ENCODE data around the gene SMYD3.
"Not testable (repeated sequence)": the region's sequence is repeated elsewhere in the genome, so short reads cannot be mapped to it uniquely, and the experiment has no call there.

The SMYD3 gene

DNA sequence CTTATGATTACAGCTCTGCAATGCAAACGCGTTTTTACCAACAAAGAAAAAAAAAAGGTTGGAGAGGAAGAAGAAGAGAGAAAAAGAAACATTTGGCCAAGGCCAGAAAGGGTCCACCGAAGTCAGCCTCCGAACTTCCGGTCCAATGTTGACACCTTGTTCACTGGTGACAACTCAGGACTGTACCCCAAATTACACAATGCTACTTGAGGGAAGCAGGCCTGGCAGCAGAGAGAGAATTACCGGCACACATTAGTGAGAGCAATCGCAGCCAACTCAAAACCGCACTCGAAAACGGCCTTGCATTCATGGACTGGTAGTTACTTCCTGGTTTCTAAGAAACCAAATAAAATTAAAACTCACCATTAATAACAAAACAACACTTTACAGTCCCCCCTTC, 699.8 kb downstream of the SMYD3 start:
- no peak for DNase-seq (ENCODE audit: low read depth in 2 of 2)

DNA sequence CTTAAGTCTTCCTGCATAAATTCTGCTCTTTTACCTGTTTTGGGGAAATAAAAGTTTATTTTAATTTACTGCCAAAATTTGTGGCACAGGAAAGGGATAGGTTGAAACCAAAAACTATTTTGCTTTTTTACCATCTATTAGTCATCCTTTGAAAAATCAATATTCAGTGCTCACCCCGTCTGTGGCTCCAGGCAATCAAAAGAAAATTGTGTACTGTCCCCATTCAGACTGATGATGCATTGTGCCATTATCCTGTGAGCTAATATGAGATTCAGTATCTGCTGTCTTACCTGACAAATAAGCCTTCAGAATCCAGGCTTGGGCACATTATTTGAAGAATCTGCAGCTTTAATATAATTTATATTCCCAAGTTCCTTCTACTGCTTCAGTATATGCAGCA, 701.5 kb downstream of the SMYD3 start:
- DNase-seq (ENCODE audit: low read depth in 2 of 2) = no peak

GRCh38 chr1:245804696-245805095, 702.4 kb downstream of the SMYD3 start:
- no peak for DNase-seq (ENCODE audit: low read depth in 2 of 2)

DNA sequence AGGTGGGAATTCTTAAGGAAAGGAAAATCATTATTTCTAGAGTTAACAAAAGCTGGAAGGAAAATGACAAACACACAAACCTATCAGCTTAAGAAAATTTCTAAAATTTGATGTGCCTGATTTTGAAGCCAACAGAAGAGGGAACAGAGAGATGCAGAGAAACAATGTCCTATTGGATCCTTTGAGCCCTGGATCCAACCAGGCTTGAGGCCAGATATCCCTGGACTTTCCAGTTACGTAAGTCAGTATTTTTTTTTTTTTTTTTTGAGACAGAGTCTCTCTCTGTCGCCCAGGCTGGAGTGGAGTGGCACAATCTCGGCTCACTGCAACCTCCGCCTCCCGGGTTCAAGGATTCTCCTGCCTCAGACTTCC, 703.4 kb downstream of the SMYD3 start:
- DNase-seq (ENCODE audit: low read depth in 2 of 2) = no peak

DNA sequence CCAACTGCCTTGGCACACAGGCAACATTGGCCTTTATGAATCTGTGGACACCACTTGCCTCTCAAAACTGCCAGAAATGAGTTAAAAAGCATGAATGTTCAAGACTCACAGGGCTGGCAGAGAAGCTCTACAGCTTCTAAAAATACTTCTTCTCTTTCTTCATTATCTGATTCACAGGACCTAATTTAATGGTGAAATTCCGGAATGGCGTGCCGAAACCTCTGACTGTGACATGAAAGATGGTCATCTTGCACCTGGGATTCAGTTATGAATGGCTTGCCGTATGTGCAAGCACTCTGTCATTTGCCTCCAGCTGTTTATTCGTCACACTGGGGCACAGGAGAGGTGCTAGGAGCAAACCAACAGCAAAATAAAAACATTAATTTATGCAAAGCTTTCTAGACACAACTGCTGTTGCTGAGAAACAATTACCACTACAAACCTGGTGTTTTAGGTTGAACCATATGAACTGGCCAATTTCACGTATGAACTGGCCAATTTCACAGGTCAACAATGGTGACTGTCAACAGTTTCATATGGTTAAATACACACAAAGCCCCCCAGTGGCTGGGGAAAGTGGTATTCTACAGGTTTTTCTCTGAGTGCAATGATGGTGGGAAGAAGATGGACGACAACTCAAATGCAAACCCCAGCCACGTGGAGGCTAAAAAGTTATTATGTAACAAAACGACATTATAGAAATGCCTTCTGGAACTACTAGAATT, 704.0 kb downstream of the SMYD3 start:
- no peak for DNase-seq (ENCODE audit: low read depth in 2 of 2)

- no peak for DNase-seq (ENCODE audit: low read depth in 2 of 2)
Observed at GRCh38 chr1:245800901-245801605, 706.0 kb downstream of the SMYD3 start.

DNA sequence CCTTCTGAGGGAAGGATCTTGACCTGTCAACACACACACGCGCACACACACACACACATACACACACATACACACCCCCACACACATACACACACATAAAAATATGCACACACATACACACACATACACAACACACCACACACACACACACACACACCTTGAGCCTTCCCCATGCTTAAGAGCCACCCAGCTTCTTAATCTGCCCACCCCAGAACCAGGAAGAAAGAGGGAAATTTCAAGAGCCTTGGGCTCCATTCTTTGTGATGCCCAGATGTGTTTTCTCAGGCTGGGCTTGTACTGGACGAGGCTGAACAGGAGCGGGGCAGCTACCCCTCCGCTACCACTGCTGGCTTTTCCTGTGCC, 708.7 kb downstream of the SMYD3 start:
- no peak for DNase-seq (ENCODE audit: low read depth in 2 of 2)

DNA sequence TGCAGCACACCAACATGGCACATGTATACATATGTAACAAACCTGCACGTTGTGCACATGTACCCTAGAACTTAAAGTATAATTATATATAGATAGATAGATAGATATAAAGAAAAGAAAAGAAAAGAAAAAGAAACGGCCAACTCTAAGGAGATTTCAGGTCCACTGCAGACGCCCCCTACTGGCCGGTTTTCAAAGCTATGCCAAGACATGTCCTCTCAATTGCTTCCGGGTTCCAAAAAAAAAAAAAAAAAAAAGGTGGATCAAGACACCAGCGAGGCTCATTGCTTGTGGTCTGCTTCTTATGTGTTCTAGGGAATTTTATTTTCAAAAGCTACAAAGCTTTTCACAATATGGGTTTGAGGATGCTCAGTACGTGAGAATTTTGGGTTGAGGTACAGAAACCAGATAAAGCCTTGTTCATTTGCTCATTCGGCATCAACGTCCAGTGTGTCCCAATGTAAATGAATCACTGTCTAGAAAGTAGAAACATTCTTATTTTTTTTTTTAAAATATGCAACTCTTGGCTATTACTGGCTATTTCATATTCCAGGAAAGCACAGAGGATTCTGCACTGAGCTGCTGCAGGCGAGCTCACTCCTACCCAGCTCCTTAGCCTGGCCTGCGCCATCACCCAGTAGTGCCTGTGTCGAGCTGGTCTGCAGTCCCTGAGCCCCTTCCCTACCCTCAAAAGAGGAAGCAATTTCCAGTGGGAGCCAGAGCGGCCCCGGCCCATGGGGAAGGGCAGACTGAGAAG, 709.3 kb downstream of the SMYD3 start:
- no peak for DNase-seq (ENCODE audit: low read depth in 2 of 2)

DNA sequence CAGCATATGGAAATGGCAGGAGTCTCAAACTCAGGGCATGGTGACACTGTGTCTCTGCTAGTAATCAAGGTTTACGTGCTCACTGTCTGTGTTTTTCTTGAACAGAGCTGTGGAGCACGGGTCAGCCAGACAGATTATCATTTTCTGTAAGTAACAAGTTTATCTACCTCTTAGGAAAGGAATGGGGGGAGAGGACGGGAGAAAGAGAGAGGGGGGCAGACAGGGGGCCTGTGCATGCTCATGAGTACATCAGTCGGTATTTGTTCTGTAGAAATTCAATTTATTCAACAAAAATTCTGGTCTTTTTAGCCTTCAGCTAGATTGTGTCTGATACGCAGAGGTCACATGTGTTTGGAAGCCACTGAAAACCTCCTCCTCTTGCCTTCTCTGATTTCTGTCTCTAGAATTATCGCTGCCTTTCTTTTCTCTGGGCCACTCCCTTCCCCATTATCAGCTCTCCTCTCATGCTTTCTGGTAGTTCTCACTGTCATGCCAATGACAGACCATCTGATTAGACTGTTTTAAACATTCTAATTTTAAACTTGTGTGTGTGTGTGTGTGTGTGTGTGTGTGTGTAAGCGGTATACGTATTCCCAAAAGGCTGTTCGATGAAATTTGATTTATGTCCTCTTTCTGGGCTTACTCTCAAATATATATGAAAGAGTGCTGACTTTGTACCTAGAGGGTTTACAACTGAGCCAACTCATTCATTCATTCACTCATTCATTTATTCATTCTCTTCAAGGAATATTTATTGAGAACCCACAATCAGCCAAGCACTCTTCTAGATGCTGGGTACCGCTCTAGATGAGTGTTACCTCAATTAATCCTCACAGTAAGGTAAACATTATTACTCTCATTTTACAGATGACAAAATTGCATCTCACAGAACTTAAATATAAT, 715.4 kb downstream of the SMYD3 start:
- no peak for DNase-seq (ENCODE audit: low read depth in 2 of 2)

GRCh38 chr1:245790441-245790840, 716.6 kb downstream of the SMYD3 start:
- no peak for DNase-seq (ENCODE audit: low read depth in 2 of 2)

DNA sequence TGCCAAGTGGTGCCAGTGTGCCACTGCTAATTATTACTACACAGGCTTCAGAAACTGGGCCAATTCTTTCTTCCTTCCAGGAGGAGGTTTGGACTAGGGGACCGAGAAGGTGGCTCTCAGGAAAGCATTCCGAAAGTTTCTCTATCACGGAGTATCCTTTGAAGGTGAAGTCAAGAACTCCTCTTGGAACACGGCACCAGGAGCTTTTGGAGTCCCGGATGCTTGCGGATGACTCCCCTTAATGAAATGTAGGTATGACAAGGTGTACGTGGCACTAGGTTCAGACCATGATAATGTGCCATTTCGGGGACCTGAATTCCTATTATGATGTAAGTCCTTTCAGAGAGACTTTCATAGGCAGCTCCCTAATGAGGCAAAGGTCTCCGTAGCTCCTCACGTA, 718.2 kb downstream of the SMYD3 start:
- DNase-seq (ENCODE audit: low read depth in 2 of 2) = no peak

DNA sequence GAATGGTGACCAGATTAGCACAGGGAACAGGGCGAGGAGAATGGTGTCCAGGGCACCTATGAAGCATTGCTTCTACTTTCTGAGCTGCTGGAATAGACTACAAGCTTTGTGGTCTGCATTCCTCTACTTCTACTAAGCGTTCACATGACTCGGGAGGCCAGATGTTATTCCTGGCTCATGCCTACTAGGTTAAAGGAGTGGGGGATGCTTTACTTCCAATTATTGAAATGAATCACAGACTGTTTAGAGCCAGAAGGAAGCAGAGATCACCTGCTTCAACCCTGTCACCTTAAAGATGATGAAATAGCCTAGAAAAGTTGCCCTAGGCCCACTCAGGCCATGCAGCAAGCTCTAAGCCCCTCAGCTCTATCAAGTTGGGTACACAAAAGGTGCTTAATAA, 718.8 kb downstream of the SMYD3 start:
- no peak for DNase-seq (ENCODE audit: low read depth in 2 of 2)

- DNase-seq (ENCODE audit: low read depth in 2 of 2) = no peak
Observed at GRCh38 chr1:245786948-245787347, 720.1 kb downstream of the SMYD3 start.

GRCh38 chr1:245779797-245780755, 727.0 kb downstream of the SMYD3 start:
- no peak for DNase-seq (ENCODE audit: low read depth in 2 of 2)

DNA sequence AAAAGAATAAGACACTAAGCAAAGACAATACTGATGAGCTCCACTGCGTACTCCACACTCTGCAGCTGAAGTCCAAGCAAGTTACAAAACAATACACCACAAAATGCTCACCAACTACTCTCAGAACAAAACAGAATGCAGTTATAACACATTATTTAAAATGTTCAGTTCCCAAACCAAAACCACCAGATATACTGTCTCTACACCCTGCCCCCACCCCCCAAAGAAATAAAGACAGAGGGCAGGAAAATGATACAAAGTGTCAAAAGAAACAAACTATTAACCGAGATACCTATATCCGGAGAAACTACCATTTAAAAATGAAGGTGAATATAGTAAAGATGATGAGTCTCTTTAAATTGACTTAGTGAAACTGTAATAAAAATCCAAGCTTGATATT, 729.3 kb downstream of the SMYD3 start:
- DNase-seq (ENCODE audit: low read depth in 2 of 2) = no peak

DNA sequence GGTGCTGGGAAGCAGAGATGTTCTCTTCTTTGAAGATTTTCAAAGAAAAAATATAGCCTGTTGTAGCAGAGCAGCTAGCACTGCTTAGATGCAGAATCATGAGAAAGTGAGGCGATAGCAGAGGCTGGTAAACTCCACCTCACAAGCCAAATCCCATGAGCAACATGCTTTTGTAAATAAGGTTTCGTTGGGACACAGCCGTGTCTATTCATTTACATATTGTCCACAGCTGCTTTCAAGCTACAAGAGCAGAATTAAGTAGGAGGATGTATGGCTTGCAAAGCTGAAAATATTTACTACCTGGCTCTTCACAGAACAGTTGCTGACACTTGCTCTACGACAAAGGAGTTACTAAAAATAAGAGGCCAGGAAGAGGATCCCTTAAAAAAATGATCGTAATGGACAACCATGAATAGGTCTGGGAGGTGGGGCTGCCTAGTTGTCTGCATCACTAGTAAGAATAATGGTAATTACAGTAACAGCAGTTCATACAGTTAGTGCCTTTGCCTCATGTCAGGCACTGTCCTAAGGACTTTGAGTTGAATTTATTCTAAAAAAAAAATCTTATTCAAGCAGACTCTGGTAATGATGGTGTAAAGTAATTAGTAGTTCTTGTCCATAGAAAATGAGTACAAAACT, 730.3 kb downstream of the SMYD3 start:
- DNase-seq (ENCODE audit: low read depth in 2 of 2) = no peak

DNA sequence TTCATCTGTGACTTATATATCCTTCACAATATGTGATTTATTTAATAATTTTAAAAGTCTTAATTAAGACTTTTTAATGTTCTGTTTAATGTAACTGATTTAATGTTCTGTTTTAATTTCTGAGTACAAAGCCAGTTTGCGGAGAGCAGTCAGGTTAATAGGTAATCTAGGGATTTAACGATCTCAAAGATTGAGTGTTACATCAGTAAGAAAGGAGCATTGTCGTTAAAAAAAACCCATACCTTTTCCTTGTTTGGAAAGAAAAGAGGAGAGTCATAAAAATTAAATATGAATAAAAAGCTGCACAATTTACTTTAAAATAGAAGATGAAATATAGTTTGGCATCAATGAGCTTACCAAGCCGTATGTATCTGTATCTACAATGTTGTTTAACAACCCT, 730.9 kb downstream of the SMYD3 start:
- no peak for DNase-seq (ENCODE audit: low read depth in 2 of 2)

DNA sequence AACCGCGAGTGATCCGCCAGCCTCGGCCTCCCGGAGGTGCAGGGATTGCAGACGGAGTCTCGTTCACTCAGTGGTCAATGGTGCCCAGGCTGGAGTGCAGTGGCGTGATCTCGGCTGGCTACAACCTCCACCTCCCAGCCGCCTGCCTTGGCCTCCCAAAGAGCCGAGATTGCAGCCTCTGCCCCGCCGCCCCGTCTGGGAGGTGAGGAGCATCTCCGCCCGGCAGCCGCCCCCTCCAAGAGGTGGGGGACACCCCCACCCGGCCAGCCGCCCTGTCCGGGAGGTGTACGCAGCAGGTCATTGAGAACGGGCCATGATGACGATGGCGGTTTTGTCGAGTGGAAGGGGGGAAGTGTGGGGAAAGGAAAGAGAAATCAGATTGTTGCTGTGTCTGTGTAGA, 732.1 kb downstream of the SMYD3 start:
- not testable (repeated sequence) for DNase-seq (ENCODE audit: low read depth in 2 of 2)

- DNase-seq (ENCODE audit: low read depth in 2 of 2) = no peak
Observed at GRCh38 chr1:245774196-245774595, 732.9 kb downstream of the SMYD3 start.

- DNase-seq (ENCODE audit: low read depth in 2 of 2) = no peak
Observed at GRCh38 chr1:245773344-245773743, 733.7 kb downstream of the SMYD3 start.
